Hepatocyte (in vitro differentiated cells): ENCODE results near the gene CALML5. TPM values are rescaled to one million over a fixed set of nuclear protein-coding genes. Genes with fewer than 3 reads are reported as not detected.

Experiments
- DNase-seq: peaks from one replicate; pipeline ENCODE4 v3.0.0-alpha.2; 2016; ENCODE audit warnings: low spot score
- H2AFZ ChIP-seq: fragments of 200-600 bp; sonication (generic); 2 replicates; pipeline ENCODE4 v1.6.0; 2016; ENCODE audit warnings: antibody characterized with exemption, mild to moderate bottlenecking
- H3K27ac ChIP-seq: fragments of 200-600 bp; sonication (generic); 2 replicates; pipeline ENCODE4 v1.5.1; 2016; ENCODE audit warnings: mild to moderate bottlenecking
- H3K27me3 ChIP-seq: fragments of 200-600 bp; sonication (generic); 2 replicates; pipeline ENCODE4 v1.6.1; 2016
- H3K36me3 ChIP-seq: fragments of 200-600 bp; sonication (generic); replicated peaks from 2 replicates; pipeline ENCODE4 v1.5.1; 2016; ENCODE audit warnings: low read depth; ENCODE audit not compliant: insufficient read depth
- H3K4me1 ChIP-seq: fragments of 200-600 bp; sonication (generic); 2 replicates; pipeline ENCODE4 v1.5.1; 2016; ENCODE audit warnings: mild to moderate bottlenecking, moderate library complexity; ENCODE audit not compliant: insufficient read depth
- H3K4me2 ChIP-seq: fragments of 200-600 bp; sonication (generic); 2 replicates; pipeline ENCODE4 v1.6.0; 2016
- H3K4me3 ChIP-seq: fragments of 200-600 bp; sonication (generic); 2 replicates; pipeline ENCODE4 v1.5.1; 2016; ENCODE audit warnings: mild to moderate bottlenecking
- H3K79me2 ChIP-seq: fragments of 200-600 bp; sonication (generic); 2 replicates; pipeline ENCODE4 v1.6.0; 2017; ENCODE audit warnings: mild to moderate bottlenecking
- H3K9me2 ChIP-seq: fragments of 200-600 bp; sonication (generic); replicated peaks from 2 replicates; pipeline ENCODE4 v1.6.0; 2017; ENCODE audit warnings: mild to moderate bottlenecking; ENCODE audit not compliant: insufficient read depth
- H3K9me3 ChIP-seq: fragments of 200-600 bp; sonication (generic); 2 replicates; pipeline ENCODE4 v1.5.1; 2016; ENCODE audit warnings: low read depth, mild to moderate bottlenecking
- H4K20me1 ChIP-seq: fragments of 200-600 bp; sonication (generic); 2 replicates; pipeline ENCODE4 v1.6.0; 2016; ENCODE audit warnings: mild to moderate bottlenecking; ENCODE audit not compliant: insufficient read depth, poor library complexity, severe bottlenecking
- EZH2 ChIP-seq: fragments of 200-600 bp; sonication (generic); IDR thresholded peaks from 2 replicates; pipeline ENCODE4 v1.6.1; 2016; ENCODE audit warnings: antibody characterized with exemption, mild to moderate bottlenecking, borderline replicate concordance
- EZH2phosphoT487 ChIP-seq: fragments of 200-600 bp; sonication (generic); IDR thresholded peaks from one replicate; pipeline ENCODE4 v1.6.1; 2018; ENCODE audit warnings: antibody characterized with exemption, mild to moderate bottlenecking, low read depth, moderate library complexity; ENCODE audit not compliant: unreplicated experiment, severe bottlenecking
- WGBS: methylation state at CpG from one replicate; pipeline ENCODE4 v1.1.6; 2016; ENCODE audit warnings: low lambda C conversion rate; ENCODE audit errors: missing lambda C conversion rate; 5-methylcytosine and 5-hydroxymethylcytosine counted together
- polyA plus RNA-seq: library from polyadenylated mRNA; unstranded; fragments of >200 nt; fragmentation: Nextera tagmentation; extraction: Ambion mirVana; gene quantifications from 2 replicates; pipeline ENCODE4 v1.2.1, GENCODE V29; 2016
- total RNA-seq: library from RNA; depleted of rRNA; stranded (reverse); fragments of >200 nt; gene quantifications from 2 replicates; pipeline ENCODE4 v1.2.3, GENCODE V29; 2014
- TF ChIP-seq, protein P1 (sequence below): fragments of 200-600 bp; sonication (generic); IDR thresholded peaks from 2 replicates; pipeline ENCODE4 v1.5.1; 2016; ENCODE audit warnings: antibody characterized with exemption, mild to moderate bottlenecking; ENCODE audit not compliant: poor library complexity

The CALML5 gene
- total and polyA plus RNA-seq, 2 experiments from 2014 or later = not detected

DNA sequence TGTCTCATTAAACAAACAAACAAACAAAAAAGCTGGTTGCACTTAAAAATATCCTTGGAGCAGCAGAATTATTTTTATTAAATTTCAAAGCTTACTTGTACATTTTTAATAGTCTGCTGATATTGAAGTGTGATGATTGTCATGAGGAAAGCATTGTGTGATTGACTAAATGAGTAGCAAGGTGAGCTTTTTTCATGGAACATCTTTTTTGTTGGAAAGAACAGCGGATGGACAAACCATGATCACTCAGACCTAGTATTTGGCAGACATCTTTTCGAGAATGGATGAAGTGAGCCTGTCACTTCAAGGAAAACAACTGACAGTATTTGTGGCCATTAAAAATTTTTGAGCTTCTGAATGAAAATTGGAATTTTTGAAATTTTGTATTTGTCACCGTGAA lies 19.7 kb upstream of the CALML5 start:
- H4K20me1 ChIP-seq = no peaks in the 10 kb centered on the region
- peaks cover 15% of the 10 kb centered on the region for H3K4me1 ChIP-seq
- no peaks in the 10 kb centered on the region for H3K9me3 ChIP-seq
- no peaks in the 10 kb centered on the region for H3K79me2 ChIP-seq
- no peak overlapping the region for H3K27ac ChIP-seq
- DNase-seq = no peak
- 93% methylated on average over 3 of the region's 3 CpGs for WGBS
- no peak overlapping the region for H3K4me3 ChIP-seq
- no peaks in the 10 kb centered on the region for H3K9me2 ChIP-seq
- H3K4me2 ChIP-seq = no peak overlapping the region
- no peak overlapping the region for H2AFZ ChIP-seq
- H3K36me3 ChIP-seq = no peaks in the 10 kb centered on the region
- no peak for TF ChIP-seq EZH2phosphoT487
- TF ChIP-seq, protein P1, sequence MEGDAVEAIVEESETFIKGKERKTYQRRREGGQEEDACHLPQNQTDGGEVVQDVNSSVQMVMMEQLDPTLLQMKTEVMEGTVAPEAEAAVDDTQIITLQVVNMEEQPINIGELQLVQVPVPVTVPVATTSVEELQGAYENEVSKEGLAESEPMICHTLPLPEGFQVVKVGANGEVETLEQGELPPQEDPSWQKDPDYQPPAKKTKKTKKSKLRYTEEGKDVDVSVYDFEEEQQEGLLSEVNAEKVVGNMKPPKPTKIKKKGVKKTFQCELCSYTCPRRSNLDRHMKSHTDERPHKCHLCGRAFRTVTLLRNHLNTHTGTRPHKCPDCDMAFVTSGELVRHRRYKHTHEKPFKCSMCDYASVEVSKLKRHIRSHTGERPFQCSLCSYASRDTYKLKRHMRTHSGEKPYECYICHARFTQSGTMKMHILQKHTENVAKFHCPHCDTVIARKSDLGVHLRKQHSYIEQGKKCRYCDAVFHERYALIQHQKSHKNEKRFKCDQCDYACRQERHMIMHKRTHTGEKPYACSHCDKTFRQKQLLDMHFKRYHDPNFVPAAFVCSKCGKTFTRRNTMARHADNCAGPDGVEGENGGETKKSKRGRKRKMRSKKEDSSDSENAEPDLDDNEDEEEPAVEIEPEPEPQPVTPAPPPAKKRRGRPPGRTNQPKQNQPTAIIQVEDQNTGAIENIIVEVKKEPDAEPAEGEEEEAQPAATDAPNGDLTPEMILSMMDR = no peak
- TF ChIP-seq EZH2 = no peak
- H3K27me3 ChIP-seq = no peaks in the 10 kb centered on the region

- no peaks in the 10 kb centered on the region for H3K9me2 ChIP-seq
- no peak overlapping the region for H2AFZ ChIP-seq
- H3K36me3 ChIP-seq = no peaks in the 10 kb centered on the region
- H4K20me1 ChIP-seq = no peaks in the 10 kb centered on the region
- no peaks in the 10 kb centered on the region for H3K27me3 ChIP-seq
- peak overlapping the region; percentile 43 for H3K27ac ChIP-seq
- peak overlapping the region; percentile 40 for H3K4me2 ChIP-seq
- WGBS = 29% methylated on average over 5 of the region's 5 CpGs
- DNase-seq = peak; percentile 58
- H3K4me1 ChIP-seq = peaks cover 24% of the 10 kb centered on the region
- no peak overlapping the region for H3K4me3 ChIP-seq
- TF ChIP-seq EZH2 (no peak), EZH2phosphoT487 (no peak)
- TF ChIP-seq, protein P1 = no peak
- no peaks in the 10 kb centered on the region for H3K9me3 ChIP-seq
- H3K79me2 ChIP-seq = no peaks in the 10 kb centered on the region
Measured at GRCh38 chr10:5518143-5518542, 18.8 kb upstream of the CALML5 start.

GRCh38 chr10:5517546-5517945 lies 18.2 kb upstream of the CALML5 start:
- no peaks in the 10 kb centered on the region for H3K36me3 ChIP-seq
- peak overlapping the region; percentile 20 for H3K27ac ChIP-seq
- peaks cover 29% of the 10 kb centered on the region for H3K4me1 ChIP-seq
- no peak overlapping the region for H3K4me3 ChIP-seq
- H3K9me3 ChIP-seq = no peaks in the 10 kb centered on the region
- H2AFZ ChIP-seq = no peak overlapping the region
- no peak for TF ChIP-seq EZH2phosphoT487
- TF ChIP-seq, protein P1 = no peak
- TF ChIP-seq EZH2 = no peak
- DNase-seq = no peak
- WGBS = 48% methylated on average over 5 of the region's 5 CpGs
- peak overlapping the region; percentile 40 for H3K4me2 ChIP-seq
- H3K79me2 ChIP-seq = no peaks in the 10 kb centered on the region
- no peaks in the 10 kb centered on the region for H3K27me3 ChIP-seq
- no peaks in the 10 kb centered on the region for H4K20me1 ChIP-seq
- no peaks in the 10 kb centered on the region for H3K9me2 ChIP-seq
